ENCODE measurements around the gene CNTNAP2.

DNA sequence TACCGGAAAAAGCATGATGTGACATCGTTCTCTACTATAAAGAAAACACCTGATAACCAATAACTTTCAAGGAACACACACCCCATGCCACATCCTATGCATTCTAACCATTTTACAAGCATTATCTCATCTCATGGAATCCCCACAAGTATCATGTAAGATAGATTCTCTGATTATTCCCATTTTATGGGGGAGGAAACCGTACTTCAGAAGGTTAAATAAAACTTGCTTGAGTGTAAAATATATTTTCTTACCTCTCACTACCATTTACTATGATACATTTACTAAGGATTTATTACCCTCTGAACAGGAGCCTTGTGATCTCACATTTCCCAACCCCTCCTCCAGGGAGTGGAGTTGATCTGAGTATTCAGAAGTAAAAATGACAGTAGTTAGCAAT lies 522.7 kb downstream of the CNTNAP2 start:
- TF ChIP-seq, protein P1, sequence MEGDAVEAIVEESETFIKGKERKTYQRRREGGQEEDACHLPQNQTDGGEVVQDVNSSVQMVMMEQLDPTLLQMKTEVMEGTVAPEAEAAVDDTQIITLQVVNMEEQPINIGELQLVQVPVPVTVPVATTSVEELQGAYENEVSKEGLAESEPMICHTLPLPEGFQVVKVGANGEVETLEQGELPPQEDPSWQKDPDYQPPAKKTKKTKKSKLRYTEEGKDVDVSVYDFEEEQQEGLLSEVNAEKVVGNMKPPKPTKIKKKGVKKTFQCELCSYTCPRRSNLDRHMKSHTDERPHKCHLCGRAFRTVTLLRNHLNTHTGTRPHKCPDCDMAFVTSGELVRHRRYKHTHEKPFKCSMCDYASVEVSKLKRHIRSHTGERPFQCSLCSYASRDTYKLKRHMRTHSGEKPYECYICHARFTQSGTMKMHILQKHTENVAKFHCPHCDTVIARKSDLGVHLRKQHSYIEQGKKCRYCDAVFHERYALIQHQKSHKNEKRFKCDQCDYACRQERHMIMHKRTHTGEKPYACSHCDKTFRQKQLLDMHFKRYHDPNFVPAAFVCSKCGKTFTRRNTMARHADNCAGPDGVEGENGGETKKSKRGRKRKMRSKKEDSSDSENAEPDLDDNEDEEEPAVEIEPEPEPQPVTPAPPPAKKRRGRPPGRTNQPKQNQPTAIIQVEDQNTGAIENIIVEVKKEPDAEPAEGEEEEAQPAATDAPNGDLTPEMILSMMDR (IDR thresholded peaks at IDR 0.05) = no peak
- TF ChIP-seq POLR2A (IDR thresholded peaks at IDR 0.05) = no peak

All from heart left ventricle (tissue), 13 donors.